Activated CD8-positive, alpha-beta memory T cell treated with anti-CD3 and anti-CD28 coated beads, Interleukin-2, amount 50 U/mL, for 1 hour (primary cell): ENCODE results near the gene GNL3.

Experiments
- DNase-seq: peaks from one replicate; pipeline ENCODE4 v3.0.0-alpha.2; 2020; ENCODE audit errors: extremely low read depth

GNL3 gene

DNA sequence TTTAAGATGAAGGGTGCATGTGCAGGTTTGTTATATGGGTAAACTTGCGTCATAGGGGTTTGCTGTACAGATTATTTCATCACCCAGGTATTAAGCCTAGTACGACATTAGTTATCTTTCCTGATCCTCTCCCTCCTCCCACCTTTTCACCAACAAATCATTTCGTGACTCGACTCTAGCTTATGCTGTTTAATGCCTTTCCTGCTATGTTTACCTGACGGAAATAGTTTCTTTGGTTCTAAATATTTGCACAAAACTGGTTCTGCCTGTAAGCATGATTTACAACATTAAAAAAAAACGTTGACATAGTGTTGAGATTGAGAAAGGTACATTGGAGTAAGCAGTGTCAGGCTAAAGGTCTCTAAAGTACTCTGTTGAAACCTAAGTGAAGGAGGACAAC lies 2.4 kb downstream of the GNL3 start:
- no peak for DNase-seq

DNA sequence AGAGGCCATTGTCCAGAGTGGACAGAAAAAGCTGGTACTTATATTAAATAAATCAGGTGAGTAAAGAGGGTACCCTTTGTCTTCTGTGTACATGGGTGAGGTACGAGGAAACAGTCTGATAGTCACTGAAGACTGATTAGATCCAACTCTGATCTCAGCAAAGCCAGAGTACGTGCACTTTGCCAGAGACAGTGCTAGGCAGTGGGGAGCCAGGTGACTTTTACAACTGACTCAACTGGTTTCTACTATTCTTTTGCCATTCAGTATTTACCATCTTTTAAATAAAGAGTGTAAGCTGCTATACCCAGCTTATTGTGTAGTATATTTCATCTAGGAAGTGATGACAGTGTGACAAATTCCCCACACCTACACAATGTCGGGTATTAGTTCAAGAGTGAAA lies 3.3 kb downstream of the GNL3 start:
- DNase-seq = no peak

DNA sequence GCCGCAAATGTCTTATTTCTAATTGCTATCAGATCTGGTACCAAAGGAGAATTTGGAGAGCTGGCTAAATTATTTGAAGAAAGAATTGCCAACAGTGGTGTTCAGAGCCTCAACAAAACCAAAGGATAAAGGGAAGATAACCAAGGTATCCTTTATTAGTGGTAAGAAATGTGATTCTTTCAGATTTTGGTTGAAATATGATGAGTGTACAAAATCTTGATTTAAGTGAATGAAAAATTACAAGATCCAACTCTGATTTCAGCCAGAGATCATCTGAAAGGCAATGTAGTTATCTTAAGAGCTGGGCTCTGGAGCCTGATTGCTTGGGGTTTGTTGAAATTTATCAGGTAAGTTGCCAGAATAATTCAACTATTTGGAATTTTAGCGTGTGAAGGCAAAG lies 4.7 kb downstream of the GNL3 start:
- DNase-seq = no peak

DNA sequence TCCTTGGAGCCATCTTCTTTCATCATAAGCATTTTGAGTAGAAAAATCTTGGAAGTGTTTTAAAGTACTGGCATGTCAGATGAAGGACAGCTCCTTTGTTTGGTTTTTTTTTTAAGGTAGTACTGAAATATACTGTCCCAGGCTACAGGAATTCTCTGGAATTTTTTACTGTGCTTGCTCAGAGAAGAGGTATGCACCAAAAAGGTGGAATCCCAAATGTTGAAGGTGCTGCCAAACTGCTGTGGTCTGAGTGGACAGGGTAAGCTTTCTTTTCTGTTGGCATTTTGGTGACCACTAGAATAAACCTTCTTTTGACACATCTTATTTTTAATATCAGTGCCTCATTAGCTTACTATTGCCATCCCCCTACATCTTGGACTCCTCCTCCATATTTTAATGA lies 7.2 kb downstream of the GNL3 start:
- DNase-seq = no peak

DNA sequence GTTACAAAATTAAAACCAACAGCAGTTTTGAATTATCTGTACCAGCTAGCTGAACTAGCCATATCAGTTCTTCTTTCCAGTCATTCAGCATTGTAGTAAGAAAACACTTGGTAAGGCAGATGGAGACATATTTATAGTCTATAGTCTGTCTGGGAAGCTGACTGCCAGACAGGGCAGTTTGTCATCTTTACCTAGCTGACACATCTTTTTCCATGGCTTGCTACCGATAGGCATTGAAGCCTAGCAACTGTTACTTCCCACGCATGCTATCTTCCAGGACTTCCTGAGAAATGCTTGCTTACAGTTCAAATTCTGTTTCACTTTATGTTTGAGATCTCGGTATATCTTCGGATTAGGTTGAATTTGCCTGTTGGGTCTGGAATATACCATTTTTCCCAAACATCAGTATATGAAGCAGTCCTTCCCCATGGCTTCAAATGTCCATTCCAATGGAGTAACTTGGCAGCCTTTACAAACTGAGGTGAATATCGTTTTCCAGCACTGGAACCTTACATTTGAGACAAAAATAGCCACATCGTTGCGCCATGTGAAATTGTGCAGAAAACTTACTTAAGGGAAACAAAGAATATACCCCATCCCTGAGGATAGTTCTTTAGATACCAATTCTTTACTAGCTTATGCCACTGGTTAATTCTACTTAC lies 8.8 kb downstream of the GNL3 start:
- DNase-seq = no peak

DNA sequence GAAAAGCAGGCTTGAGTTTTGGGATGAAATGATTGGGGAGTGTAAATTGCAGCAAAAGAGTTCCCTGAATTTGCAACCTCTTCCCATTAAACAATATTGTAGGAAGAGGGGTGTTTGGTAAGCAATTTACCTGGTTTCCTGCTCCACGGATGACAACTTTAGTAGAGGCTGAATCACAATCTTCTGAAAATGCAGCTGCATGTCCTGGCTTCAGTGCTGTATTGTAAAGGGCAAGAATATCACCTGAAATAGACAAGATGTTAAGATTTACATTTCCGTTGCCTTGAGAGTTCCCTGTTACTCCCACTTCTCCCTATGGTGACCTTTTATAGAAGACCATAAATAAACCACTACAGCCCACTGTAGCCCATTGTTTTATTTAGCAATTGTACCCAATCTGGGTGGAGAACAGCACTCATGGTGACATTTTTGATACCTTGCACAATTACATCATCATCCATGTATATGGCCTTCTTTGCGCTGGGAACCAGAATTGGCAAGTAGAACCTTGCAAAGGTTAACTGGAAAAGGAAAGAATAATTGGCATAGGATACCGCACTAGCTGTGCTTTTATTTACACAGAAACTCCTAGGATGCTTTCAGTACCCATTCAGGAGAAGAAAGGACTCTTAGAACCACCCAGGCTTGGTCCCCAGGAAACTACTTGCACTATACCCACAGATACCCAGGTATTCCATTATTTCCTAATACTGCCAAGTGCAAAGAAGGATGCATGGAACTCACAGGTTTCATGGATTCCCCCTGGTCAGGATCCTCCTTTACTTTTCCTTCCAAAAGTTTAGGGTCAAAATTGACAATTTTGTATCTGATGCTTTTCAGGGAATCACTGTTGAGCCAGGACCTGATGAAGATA lies 10.2 kb downstream of the GNL3 start:
- DNase-seq = no peak

DNA sequence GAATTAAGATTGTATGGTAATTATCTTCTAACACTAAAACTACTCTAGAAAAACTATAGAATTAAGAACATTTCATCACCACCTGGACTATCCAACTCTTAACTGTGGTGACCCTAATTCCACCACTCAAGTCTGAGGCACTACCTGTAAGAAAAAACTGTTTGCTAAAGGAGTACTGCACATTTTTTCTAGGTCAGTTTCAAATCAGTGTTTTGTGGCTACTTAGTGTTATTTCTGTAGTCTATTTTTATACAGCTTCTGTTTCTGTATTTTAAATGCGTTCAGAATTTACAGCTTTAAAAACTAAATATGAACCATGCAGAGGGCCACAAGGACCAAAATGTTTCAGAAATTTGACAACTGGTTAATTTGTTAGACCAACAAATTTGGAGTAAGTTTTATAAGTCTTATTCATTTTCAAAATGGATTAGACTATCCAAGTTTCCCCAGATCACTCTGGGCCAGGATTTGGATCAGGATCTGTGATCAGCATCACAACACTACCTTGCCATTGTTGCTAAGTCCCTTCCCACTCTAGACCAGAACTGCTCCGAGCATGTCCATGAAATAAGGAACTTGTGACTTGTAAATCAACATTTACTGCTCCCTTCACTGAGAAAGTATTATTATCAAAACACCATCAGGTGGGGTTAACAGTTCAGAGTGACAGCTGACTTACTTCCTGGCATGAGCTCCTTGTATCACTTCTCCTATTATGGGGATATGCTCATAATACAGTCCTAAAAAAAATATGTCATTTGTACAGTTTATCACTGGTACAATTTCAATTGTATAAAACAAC lies 11.2 kb downstream of the GNL3 start:
- no peak for DNase-seq

DNA sequence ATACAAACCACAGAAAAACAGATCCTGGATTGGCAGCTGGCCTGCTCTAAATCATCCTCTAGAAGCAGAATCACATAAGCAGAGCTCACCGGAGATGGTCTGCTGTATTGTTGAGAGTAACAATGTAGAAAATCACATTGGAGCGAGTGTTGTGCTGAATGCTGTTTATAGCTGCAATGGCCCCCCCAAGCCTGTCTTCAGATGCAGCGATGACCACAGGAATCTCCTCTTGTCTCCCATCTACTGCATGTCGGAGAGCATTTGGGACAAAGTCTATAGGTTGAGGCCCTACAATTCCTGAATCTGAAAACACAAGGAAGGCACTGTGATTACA lies 11.8 kb downstream of the GNL3 start:
- DNase-seq = no peak

DNA sequence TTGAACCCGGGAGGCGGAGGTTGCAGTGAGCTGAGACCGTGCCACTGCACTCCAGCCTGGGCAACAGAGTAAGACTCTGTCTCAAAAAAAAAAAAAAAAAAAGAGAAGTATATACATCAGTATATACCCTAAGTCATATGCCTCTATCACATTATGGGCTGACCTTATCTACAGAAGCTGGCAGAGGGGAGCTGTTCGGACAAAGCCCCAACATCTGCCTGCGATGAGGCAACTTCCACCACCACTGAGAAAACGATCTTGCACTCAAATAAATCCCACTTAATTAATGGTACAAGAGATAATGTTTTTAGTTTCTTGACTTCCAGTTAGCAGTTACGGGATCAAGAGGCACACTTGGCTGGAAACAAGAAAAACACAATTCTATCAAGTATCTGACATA lies 17.5 kb downstream of the GNL3 start:
- no peak for DNase-seq

DNA sequence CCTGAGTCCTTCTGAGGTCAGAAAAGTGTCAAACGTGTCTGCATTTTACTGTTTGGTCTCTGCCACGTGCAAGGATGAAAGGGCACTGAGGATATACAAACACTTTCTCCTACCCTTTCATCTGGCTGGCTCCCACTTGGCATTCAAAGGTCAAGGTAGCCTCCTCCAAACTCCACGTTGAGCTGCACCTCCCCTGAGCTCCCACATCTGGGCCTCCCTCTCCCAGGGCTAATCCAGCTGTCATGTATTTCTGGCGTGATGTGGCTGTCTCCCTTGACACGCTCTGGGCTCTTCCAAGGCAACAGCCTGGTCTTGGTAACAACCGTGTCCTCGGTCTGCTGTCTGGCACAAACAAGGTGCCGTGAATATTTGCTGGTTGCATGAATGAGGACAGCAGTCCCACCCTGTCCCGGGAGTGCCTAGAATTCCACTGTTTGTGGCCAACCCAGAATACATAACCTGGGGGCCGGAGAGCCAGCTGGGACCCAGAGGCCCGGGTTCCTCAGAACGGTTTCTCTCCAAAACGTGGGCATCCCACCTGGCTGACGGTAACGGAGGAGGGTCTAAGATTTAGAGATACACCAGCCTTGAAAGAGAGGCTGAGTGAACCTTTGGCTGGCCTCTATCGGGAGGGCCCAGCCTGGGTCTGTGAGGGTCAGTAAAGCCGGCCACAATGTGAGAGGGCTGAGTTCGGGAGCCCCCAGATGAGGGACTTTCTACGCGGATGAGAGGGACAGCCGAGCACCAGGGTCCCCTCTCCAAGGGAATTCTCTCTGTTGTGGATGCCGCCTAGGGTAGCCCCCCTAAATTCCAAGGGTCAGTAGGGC lies 19.0 kb downstream of the GNL3 start:
- no peak for DNase-seq

DNA sequence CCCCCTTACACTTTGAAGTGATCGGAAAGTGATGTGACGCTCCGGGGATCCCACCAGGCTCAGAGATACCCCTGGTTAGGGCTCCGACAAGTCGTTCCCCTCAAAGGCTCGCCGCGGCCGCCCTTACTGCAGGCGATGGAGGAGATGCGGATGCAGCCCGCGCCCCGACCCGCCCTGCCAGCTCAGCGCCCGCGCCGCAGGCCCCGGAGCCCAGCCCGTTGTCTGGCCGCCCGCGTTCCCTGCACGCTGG lies 19.5 kb downstream of the GNL3 start:
- DNase-seq = no peak

DNA sequence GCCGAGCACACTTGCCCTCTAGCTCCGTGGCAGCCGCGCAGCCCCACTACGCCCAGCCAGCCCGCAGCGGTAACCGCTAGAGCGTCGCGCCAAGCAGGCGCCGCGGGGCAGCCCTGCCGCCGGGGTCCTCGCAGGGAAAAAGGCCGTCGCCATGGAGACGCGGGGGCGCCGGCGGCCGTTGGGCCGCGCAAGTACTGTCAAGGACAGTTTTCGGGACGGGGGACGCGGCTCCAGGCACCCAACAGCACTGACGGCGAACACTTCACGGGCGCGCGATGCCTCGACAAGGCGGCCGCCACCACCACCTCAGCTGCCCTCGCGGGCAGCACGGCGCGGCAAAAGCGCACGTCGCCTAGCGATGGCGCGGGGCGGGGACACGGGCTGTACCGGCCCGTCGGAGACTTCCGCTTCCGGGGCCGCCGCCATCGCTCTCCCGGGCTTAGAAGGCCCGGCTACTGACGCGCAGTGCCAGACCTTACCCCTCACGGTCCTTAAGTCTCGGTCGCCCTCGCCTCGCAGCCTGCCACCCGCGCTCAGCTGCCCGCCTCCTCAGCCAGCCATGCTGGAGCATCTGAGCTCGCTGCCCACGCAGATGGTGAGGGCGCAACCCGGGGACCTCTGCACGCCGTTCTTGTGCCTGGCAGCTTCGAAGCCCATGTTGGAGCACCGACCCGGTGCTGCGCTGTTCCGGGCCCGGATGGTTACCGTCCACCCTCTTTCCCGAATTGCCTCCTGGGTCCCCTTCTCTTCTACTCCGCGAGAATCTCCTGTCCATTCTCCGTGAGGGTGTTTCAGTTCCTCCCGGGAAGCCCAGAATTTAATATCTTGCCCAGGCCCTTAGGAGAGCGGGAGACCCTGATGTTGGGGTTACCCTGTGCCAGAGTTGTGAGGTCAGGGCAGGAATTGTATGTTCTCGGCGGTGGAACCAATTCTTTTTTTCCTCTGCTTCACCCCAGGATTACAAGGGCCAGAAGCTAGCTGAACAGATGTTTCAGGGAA lies 20.2 kb downstream of the GNL3 start, which contains the start of the genes GLT8D1 and SPCS1:
TSS of gene GLT8D1 (minus strand) at position 104 of the 999 bp plus-strand sequence. CDS start 5,331 bp downstream, outside the sequence.
TSS of gene SPCS1 (plus strand) at position 419 of the 999 bp plus-strand sequence. CDS start at position 560, 141 bp downstream.
- peak; percentile 57 for DNase-seq

DNA sequence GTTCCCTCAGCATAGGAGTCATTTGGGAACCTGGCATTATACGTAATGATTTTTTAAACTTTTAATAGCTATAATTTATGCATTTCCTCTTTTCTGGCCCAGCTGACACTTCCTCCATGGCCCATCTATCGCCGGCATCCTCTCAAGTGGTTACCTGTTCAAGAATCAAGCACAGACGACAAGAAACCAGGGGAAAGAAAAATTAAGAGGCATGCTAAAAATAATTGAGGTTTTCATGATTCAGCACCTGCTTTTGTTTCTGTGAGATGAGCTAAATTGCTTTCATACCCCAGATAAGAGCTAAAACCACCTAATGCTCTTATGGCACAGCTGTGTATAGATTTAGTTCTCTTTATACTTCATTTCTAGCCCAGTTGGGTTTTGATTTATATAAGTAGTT lies 21.8 kb downstream of the GNL3 start:
- no peak for DNase-seq

DNA sequence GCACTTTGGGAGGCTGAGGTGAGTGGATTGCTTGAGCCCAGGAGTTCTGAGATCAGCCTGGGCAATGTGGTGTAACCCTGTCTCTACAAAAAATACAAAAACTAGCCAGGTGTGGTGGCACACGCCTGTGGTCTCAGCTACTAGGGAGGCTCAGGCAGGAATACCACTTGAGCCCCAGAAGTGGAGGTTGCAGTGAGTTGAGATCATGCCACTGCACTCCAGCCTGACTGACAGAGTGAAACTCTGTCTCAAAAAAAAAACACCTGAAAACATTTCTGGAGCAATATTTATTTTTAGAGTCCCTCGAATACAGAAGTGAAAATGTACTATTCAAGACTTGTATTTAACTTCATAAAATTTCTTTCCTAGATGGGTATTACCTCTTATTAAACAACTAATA lies 24.7 kb downstream of the GNL3 start:
- DNase-seq = no peak

DNA sequence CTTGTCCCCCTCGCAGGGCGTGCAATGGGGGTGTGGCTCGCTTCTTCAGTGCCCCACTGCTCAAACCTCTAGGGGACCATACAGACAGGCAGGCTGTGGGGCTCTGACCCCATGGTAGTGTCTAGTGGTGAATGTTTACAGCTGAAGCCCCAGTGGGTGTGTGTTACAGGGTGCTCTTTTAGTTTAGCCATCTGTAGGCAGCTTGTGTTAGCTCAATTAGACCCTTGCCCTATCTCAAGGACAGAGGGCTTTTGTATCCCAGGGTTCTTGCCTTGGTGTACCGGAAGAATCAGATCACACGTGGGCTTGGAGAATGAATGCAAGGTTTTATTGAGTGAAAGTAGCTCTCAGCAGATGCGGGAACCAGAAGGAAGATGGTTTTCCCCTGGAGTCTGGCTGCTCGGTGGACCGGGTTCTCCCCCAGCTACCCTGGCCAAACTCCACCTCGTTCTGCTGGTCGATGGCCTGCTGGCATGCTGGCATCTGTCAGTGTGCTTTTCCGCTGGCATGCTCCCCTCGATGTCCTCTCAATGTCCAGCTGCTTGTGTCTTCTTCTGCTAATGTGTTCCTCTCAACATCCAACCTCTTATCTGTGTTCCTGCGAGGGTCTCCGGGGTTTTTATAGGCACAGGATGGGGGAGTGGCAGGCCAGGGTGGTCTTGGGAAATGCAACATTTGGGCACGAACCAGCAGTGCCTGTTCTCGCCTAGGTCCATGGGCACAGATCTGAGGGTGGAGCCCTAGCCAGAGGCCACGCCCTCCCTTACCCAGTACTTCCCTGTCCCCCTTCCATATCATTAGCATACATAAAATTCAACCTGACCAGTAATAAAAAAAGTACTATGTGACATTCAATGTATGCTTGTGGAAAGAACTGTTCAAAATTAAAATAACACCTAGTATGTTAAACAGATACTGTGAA lies 26.7 kb downstream of the GNL3 start:
- no peak for DNase-seq

DNA sequence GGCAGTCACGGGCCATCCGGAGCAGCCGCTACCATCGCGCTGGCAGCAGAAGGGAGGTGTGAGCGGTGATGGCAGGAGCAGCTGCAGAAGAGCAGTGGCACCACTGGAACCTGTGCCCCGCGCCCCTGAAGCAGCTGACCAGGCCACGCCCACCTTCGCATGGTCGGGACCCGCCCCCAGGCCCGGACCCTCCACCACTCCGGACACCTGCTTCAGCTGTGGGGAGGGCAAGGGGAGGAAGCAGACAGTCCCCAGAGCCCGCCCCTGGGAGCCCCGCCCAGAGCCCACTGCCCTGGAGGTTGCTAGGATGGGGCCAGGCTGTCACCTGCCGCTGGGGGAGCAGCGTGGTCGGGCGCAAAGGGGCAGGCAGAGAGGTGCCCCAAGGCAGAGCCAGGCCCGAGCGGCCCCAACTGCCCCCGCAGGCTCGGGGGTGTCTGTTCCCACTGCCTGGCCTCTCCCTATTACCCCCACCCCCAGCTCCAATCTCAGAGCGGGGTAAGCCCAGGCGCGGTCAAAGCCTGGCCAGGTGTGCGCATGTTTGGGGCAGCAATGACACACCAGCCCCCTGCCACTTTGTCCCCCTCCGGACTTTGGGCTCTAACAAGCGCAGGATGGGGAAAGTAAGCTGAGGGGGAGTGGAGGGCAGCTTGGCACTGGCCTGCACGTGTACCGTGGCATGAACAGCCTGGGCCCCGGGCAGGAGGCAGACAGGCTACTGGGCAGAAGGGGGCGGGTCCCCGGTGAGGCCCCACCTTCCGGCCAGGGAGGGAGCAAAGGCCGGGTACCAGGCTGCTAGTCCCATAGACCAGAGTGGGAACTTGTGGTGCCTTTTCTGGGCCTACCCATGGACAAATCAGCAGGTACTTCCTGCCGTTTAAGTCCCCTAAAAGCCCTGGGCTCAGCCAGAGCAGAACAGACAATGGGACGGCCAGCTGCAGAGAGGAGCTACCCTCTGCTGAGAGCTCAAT lies 28.8 kb downstream of the GNL3 start:
- DNase-seq = no peak

DNA sequence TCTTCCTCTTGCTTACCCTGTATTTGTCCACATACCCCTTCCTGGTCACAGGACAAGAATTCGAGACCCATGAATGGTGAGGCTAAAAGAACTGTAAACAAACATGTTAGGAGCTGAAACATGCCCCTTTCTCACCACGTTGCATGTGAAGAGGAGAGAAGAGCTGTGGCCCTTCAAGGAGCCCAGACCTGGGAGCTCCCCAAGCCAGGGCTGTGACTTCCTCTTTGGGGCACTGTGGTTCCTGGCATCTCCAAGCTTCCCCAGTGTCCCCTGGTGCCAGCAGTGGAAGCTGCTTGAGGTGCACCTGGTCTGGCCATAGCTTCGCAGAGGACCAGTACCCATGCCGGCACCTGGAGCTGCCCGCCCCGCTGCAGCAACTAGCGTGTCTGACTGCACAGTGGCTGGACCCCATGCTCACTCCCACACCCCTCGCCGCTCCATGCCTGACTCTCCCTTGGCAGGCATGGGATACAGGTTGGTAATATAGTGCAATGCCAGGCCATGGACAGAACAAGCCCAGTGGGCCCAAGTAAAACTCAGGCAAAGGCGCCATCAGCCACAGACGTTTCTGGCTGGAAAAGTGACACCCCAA lies 30.0 kb downstream of the GNL3 start:
- no peak for DNase-seq

DNA sequence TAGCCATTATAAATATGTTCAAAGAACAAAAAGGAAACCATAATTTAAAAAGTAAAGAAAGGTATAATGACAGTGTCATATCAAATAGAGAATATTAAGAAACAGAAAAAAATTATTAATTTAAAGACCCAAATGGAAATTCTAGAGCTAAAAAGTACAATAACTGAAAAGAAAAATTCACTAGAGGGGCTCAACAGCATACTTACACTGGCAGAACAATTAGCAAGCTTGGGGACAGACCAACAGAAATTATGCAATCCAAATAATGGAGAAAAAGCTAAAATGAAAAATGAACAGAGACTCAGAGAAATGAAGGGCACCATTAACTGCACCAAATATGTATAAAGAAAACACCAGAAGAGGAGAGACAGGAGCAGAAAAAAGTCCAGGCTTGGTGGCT lies 33.8 kb downstream of the GNL3 start:
- no peak for DNase-seq
